GM19452 (cell line): ENCODE measurements around the gene LMX1B.

Experiments used
- ATAC-seq: cut with Tn5 transposase; IDR thresholded peaks from one replicate; pipeline ENCODE4 v1.9.1; 2021; ENCODE audit not compliant: unreplicated experiment

The LMX1B gene

DNA sequence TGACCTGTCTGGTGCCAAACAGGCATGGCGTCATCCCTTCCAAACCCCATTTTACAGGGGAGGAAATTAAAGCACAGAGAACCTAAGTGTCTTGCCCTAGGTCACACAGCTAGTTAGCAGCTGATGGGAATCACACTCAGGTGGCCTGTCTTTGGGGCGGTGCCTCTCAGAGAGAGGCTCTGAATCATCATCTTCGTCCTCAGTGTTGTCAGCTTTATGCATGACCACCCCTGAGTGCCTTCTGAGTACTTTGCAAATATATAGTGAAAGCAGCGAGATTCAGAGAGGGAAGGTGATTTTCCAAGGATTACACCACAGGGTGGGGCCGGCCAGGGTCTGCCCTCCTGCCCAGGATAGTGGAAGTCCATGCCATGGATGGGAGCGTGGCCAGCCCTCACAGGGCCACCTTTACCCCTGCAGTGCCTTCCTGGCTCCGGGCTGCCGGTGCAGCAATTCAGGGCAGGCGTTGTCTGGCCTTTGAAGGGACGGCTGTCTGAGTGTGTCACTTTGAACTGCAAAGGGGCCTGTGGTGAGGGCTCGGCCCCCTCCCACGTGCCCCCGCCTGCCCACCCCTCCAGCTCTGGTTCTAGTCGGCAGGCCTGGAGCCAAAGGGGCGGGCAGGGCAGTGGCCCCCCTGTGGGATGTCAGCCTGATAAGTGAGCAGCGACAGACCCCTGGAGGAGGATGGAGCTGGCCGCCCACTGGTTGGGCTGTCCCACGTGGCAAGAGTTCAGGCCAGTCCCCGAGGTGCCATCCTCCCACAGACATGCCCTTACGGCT, 16.9 kb downstream of the LMX1B start:
- ATAC-seq, result no peak

DNA sequence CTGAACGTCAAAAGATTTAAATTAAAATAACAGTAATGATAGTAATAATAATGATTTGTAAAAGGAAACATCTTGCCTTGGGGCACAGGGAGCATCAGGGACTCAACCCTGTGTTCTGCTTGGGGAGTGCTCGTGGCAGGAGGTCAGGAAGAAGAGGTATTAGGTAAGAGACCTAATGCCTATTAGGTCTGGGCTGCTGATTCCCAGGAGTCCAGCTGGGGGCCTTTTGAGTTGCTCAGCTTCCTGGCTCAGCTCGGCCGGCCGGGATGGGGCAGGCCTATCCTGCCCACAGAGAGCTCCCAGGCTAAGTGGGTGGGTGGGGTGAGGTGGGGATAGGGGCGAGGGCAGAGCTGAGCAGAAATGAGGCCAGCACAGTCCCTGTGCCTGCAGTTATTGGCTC, 17.5 kb downstream of the LMX1B start:
- no peak for ATAC-seq

DNA sequence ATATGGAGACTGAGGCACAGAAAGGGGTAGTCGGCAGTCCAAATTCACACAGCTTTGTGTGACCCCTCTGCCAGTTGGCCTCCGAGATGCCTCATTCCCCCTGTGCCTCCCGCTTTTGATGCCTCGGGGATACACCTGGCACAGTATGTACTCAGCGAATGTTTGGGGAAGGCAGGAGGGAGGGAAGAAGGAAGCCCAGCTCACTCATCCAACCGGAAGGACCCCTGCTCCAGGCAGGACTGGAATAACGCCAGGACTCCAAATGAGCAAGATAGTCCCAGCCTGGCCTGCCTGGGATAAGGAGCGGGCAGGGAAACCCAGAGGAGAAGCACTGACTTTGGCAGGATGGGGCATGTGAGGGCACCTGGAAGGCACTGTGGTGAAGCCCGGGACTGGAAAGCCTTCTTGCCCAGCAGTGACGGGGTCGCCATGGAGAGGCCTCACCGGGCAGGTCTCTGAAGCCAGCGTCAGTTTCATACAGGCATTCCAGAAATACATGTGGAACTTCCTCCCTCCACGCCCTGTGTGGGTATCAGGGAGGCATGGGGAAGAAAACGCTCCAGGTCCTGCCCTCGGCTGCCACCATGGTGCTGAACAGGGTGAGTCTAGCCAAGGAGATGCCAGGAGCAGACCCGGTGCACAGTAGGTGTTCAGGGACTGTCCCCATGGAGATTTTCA, 20.3 kb downstream of the LMX1B start:
- no peak for ATAC-seq

DNA sequence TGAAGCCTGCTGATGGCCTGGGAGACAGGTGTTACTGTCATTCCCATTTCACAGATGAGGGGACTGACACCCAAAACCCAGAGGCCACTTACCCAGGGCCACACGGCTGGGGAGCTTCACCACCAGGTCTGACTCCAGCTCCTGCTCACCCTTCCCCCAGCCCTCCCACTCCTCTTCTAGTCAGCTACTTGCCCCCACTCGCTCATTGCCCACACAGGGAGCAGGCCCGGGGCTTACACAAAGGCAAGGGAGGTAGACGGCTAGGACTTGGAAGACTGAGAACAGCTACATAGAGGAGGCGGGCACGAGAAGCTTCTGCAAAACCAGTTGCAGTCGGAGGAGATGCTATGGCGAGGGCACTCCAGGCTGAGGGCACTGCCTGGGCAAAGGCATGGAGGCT, 21.3 kb downstream of the LMX1B start:
- ATAC-seq, result no peak

DNA sequence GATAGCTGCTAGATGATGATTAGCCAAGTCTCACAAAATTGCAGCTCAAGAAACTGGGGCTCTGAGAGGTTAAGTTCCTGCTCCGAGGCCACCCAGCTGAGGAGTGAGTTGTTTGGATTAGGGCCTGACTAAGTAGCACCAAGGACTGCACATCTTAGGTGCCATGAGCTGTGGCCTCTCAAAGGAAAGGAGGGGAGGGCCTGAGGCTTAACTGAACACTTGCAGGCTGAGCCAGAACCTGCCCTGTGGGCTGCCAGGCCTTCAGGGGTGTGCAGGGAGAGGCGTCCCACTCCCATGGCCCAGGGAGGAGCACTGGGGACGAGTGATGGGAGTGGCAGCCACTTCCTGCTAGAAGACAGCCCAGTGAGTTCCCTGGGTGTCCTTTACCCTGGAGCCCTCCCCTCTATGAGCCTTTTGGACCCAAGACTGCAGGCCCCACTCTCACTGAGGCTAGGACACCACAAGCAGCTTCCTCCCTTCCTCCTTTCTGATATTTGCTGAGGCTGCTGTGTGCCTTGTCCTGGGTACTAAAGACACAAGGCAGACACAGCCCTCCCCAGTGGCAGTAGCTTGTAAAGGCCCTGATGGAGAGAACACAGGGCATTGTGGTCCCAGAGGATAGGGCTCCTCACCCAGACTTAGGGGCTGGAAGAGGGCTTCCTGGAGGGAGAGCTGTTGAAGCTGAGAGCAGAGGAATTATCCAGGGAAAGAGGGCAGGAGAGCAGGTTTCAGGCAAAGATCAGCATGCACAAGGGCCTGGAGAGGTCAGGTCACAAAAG, 22.1 kb downstream of the LMX1B start:
- no peak for ATAC-seq

DNA sequence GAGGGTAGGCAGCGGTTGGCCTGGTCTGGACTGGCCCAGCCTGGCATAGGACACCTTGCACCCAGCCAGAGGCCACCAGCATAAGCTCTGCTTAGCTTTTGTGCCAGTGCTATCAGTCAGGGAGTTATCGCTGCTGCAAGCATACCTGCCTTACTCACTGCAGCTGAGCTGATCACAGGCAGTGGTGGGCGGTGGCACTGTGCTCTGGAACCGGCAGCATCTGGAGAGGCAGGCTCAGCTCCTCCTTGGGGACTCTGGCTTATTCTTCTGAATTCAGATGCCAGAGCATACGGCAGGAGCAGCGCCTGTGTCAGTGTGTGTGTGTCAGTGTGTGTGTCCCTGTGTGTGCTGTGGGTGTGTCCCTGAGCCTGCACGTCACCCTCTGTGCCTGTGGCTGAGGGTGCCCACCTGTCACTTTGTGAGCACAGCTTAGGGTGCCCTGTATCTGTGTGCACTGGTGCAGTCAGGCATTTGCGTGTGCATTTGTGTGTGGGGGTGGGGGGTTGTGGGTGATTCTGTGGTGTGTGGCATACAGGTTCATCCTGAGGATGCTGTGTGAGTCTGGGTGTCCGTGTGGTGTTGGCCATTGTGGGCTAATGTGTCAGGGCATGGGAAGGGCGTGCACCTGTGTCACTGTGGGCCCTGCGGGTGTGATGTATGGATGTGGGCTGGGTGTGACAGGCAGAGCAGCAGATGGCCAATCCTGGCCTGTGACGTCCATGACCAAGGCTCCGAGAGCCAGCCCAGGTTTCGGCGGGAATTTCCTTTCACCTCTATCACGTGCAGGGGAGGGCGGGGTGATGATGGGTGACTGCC, 23.5 kb downstream of the LMX1B start:
- no peak for ATAC-seq

DNA sequence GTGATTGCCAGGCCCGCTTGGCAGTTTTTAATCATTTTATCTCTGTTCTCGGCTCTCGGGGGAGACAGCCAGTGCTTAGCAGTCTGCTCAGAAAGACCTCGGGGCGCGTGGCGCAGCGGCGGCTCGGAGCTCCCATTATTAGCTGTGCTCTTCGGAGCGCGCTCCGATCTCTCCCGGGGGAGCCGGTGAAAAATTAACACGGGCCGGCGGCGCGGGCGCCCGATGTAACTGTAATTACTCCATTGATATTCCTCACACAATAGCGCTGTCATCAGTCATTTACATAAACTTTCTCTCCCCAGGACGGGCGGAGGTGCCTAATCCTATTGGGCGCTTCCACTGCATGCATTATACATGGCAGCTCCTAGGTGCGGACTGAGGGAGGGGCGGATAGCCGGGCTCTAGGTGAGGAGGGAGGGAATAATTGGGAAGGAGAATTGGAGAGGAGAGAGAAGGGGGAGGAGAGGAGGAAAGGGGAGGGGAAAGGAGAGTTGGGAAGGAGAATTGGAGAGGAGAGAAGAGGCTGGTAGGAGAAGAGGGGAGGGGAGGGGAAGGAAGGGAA, 24.9 kb downstream of the LMX1B start:
- ATAC-seq, result no peak

DNA sequence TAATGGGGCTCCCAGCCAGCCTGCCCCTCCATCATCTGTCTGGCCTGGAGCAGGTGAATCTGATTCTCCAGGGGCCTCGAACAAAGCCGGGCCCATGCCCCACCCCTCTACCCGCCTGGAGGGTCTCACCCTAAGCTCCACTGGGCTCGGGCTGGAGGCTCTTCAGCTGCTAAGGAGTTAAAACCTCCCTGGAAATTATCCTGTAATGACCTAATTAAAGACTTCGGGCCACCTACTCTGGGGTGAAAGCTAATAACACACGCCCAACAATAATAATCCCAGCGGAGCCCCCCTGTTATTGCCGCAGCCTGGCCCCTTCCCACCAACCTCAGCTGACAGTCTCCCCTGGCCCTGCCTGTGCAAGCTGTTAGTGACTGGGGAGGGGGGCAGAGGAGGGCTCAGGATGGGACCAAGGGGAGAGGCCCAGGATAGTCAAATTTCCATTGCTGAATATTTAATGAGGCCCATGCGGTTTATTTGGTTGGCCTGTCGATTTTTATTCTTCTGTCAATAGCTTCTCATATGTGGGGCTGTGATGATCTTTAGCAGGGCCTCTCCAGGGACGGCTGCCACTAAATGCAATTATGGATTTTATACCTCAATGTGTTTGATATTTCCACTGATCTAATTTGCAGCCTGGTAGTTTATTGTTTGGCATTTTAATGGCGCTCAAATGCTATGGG, 25.7 kb downstream of the LMX1B start:
- no peak for ATAC-seq

DNA sequence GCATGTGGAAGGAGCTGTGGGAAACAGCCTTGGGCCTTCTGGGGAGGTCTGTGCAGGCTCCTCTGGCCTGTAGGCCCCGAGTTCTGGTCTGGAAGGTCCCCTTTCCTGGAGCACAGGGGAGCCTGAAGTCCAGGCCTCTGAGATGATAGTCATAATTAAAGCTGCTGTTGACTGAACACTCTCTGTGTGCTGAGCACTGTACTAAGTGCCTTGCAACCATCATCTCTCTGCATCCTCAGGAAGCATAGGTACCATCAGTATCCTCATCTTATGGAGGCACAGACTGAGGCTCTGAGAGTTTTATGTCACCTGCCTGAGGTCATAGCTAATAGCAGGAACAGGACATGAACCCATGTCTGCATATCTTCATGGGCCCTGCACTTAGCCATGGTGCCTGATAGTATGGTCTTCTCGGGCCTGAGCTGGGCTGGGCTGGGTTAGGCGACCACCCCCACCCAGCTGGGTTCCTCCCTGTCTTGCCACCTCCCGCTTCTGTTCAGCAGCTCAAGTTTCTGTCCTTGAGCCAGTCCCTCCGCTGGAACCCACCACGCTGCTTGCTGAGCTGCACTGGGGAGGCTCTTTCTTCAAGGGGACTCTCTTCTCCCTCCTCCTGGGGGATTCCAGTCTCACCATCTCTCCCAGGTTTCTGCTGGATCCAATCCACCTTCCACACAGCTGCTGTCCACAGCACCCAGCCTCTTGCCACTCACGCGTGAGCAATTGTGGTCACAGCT, 27.6 kb downstream of the LMX1B start:
- ATAC-seq, result no peak

DNA sequence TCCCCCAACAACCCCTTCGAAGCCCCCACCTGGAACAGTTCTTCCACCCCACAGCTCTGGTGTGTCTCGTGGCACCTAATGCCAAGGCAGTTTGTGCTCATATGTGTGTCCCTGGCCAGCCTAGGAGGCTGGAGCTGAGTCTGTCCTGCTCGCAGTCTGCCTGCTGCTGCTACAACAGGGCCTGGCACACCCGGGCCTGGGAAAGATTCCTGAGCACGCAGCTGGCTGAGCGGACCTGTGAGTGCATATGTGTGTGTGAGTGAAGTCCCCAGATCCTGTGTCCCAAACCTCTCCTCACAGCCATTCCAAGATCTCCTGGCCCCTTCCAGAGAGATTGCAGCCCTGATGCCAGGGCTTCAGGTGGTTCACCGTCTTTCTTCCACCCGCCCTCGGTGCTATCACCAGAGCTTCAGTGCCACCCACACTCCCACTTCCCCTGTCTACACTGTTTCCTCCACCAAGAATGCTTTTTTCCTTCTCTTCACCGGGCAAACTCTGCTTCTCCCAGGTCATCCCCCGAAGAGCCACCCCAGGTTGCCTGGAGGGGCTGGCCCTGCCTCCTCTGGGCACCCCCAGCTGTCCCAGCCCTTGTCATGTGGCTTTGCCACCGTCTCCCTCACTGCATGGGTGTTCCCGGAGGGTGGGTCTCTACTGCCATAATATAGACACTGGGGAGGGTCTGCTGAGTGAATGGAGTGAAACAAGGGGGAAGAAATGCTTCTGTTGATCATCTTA, 28.4 kb downstream of the LMX1B start:
- no peak for ATAC-seq

DNA sequence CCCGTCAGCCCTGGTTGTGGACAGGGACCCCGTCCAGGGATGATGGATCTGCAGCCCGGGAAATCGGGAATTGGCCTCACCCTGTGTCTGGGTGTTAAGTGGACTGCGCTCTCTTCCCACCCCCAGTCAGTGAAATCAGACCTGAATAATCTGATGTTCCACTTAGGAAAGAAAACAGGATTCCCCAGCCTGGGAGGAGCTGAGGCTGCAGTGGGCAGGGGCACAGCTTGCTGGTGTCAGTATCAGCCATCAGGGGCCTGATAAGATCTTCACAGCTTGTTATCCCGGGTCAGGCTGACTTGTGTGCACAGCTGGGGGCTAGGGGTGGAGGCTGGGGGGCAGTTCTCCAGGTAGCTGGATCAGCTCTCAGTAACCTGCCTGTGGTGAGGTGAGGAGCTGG, 29.1 kb downstream of the LMX1B start:
- no peak for ATAC-seq

DNA sequence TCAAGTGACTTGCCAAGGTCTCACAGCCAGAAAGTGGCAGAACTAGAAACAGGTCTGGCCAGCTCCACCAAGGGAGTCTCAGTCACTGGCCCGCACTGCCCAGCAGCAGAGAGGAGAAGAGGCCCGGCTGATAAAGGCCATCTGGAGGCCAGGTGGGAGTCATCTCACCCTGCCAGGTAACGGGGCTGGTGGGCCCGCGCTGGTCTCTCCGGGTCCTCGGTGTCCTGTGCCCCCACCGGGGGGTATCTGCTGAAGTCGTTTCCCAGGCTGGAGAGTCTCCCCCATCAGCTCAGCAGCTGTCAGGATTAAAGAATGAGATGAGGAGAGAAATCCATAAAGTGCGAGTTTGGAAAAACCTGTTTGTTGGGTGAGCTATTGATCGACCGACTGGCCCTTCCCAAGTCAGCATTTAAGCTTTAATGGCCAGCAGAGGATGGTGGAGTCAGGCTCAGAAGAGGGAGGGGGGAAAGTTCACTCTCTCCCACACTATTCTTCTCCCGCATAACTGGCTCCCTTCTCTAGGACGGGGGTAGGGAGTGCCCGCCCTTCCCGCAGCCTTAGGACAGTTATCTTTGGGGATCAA, 30.3 kb downstream of the LMX1B start:
- no peak for ATAC-seq

DNA sequence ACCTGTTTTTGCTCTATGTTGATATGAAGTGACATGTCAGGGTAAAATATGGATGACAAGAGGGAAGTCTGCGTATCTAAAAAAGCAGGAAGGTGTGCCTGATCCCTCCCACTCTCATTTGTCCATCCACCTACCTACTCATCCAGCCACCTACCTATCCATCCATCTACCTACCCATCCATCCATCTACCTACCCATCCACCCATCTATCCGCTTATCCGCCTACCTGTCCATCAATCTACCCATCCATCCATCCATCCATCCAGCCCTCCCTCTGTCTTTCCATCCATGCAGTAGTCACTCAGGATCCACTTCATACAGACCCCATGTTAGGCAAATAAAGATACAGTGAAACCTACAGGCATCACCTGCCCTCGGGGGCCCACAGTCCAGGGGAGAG, 32.4 kb downstream of the LMX1B start:
- ATAC-seq, result no peak

DNA sequence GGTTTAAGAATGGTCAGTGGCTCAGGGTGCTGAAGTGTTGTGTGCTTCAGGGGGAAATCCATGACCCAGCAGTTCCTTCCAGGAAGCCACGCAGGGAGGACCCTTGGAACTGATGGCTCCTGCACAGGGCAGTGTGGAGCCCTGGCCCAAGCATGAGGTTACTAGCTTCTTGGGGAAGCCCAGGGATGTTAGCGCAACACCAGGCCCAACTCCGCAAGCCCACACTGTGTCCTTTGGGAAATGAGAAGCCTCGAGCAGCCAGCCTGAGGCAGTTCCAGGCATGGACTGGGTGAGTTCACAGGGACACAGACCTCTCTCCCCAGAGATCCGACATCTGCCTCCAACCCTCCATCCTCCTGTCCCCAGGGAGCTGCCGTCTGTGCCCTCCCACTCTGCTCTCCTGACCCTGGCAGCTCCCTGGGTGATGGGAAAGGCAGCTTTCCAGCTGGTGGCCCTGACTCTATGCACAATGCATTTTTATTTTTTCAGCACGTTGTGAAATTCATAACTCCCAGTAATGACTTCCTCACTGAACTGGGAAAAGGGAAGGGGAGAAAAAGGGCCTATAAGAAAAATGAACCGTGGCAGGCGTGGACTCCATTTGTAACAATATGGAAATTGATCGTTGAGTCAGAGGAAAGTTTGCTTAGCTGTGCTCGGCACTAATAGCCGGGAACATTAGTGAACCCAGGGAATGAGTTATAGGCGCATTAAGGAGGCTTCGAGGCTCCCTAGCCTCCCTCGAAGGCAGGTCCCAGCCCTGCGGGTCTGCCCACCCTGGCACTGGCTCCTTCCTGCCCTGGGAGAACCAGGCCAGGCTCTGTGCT, 34.1 kb downstream of the LMX1B start:
- no peak for ATAC-seq

DNA sequence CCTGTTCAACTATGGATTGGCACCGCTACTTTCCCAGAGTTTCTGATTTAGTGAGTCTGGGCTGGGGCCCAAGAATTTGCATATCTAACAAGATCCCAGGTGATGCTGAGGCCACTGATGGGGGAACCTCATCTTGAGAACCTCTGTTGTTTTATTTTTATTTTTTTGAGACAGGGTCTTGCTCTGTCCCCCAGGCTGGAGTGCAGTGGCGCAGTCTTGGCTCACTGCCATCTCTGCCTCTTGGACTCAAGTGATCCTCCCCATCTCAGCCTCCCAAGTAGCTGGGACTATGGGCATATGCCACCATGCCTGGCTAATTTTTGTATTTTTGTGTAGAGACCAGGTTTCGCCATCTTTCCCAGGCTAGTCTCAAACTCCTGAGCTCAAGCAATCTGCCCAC, 35.7 kb downstream of the LMX1B start:
- ATAC-seq, result no peak

DNA sequence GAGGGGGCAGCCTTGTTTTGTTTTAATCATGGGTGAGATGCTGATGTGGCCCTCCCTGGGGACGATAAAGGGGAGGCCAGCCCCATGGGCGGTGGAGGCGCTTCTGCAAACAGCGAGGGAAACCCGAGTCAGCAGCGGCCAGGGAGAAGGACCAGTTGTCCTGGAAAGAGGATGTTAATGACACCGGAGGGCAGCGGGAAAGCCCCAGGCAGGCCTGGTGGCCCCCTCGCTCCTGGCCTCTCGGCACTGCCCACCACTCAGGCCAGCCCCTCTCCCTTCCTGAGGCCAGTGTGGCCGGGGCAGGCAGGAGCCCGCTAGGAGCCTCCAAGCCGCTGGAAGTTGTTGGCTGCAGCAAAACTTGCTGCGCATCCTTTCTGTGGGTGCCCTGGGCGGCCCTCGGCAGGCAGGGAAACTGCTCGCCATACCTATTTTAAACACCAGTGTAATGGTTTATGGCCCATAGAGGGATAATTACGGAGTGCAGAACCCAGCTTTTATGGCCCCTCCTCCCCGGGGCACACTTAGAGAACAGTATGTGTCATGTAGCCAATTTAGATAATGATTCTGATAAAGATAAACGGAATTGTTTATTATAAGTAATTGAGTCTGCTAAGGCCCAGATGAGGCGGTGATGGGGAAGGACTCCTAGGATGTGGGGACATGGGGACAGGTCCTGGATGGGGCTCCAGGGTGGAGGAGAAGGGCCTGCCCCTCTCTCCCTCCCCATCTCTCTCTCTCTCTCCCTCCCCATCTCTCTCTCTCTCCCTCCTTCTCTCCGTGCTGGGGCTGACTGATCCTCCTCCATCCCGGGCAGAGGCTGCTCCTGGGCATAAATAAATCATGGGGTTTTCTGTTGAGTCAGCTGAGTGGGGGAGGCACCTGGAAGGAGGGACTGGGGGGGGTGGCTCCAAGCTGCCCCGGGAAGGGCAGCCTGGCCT, 36.9 kb downstream of the LMX1B start:
- ATAC-seq, result no peak
